Transverse colon (tissue), 4 donors: ENCODE data around the gene OR52J3.

Experiments
- POLR2AphosphoS5 ChIP-seq, 3 donors: sonication (generic); formaldehyde crosslinking; IDR thresholded peaks; one replicate each; pipeline ENCODE4 v1.6.1; 2016; ENCODE audit warnings: antibody characterized with exemption in 3 of 3
- TF ChIP-seq, protein P1 (sequence below), 5 experiments: fragments of 200-600 bp in 3 of 5; fragments of 450-650 bp in 2 of 5; sonication (generic) in 3 of 5; IDR thresholded peaks; 1 replicate in 2 of 5; 2 replicates in 3 of 5; pipeline ENCODE4 v1.5.1; 2016 to 2017; ENCODE audit warnings: antibody characterized with exemption in 5 of 5, inconsistent platforms in 3 of 5, mild to moderate bottlenecking in 2 of 5, moderate library complexity in 1 of 5

DNA sequence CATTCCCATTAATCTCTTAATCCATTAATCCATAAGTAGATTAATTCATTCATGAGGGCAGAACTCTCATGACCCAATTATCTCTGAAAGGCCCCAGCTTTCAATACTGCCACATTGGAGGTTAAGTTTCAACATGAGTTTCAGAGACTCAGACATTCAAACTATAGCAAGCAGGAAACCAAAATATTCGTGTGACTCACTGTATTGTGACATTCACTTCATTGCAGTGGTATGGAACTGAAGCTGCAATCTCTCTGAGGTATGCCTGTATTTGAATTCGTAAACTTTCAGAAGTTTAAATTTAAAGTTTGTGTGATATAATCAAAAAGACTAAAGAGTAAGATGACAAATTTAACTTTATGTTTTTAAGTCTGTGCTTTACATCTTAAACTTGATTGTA lies 2.9 kb upstream of the OR52J3 start:
- TF ChIP-seq, protein P1, sequence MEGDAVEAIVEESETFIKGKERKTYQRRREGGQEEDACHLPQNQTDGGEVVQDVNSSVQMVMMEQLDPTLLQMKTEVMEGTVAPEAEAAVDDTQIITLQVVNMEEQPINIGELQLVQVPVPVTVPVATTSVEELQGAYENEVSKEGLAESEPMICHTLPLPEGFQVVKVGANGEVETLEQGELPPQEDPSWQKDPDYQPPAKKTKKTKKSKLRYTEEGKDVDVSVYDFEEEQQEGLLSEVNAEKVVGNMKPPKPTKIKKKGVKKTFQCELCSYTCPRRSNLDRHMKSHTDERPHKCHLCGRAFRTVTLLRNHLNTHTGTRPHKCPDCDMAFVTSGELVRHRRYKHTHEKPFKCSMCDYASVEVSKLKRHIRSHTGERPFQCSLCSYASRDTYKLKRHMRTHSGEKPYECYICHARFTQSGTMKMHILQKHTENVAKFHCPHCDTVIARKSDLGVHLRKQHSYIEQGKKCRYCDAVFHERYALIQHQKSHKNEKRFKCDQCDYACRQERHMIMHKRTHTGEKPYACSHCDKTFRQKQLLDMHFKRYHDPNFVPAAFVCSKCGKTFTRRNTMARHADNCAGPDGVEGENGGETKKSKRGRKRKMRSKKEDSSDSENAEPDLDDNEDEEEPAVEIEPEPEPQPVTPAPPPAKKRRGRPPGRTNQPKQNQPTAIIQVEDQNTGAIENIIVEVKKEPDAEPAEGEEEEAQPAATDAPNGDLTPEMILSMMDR (IDR thresholded peaks at IDR 0.05), result no peak
- TF ChIP-seq POLR2AphosphoS5 (IDR thresholded peaks at IDR 0.05), result no peak
